Osteoblast (primary cell): ENCODE results near the gene TMEM245. TPM values are rescaled to one million over a fixed set of nuclear protein-coding genes. Genes with fewer than 3 reads are reported as not detected.
"Not testable (repeated sequence)": the region's sequence is repeated elsewhere in the genome, so short reads cannot be mapped to it uniquely, and the experiment has no call there.

Experiments used
- DNase-seq: peaks from one replicate; pipeline ENCODE4 v3.0.0; 2011; ENCODE audit warnings: low spot score, mixed read lengths; ENCODE audit not compliant: insufficient read length; ENCODE audit errors: missing footprints
- H2AFZ ChIP-seq: 2 replicates; pipeline ENCODE4 v1.6.0; 2011; ENCODE audit warnings: mild to moderate bottlenecking, low read length
- H3K27ac ChIP-seq: 2 replicates; pipeline ENCODE4 v1.5.1; 2011; ENCODE audit warnings: mild to moderate bottlenecking, low read depth, low read length, moderate library complexity
- H3K27me3 ChIP-seq: 2 replicates; pipeline ENCODE4 v1.6.0; 2012; ENCODE audit warnings: mild to moderate bottlenecking, control low read depth, inconsistent platforms, low read length, moderate library complexity; ENCODE audit not compliant: insufficient read depth
- H3K36me3 ChIP-seq: 2 replicates; pipeline ENCODE4 v1.5.1; 2011; ENCODE audit warnings: mild to moderate bottlenecking, low read length, control low read depth, moderate library complexity; ENCODE audit not compliant: insufficient read depth
- H3K4me1 ChIP-seq: 2 replicates; pipeline ENCODE4 v1.5.1; 2011; ENCODE audit warnings: mild to moderate bottlenecking, low read length, control low read depth, moderate library complexity; ENCODE audit not compliant: insufficient read depth
- H3K4me2 ChIP-seq: 2 replicates; pipeline ENCODE4 v1.6.0; 2011; ENCODE audit warnings: mild to moderate bottlenecking, low read length; ENCODE audit not compliant: insufficient read depth
- H3K4me3 ChIP-seq: fragments of 200-600 bp; sonication (generic); 3 replicates; pipeline ENCODE4 v1.5.1; 2012; ENCODE audit warnings: mild to moderate bottlenecking, low read length, inconsistent platforms; ENCODE audit not compliant: insufficient read depth
- H3K79me2 ChIP-seq: 2 replicates; pipeline ENCODE4 v1.6.0; 2012; ENCODE audit warnings: mild to moderate bottlenecking, low read length, control low read depth, inconsistent platforms; ENCODE audit not compliant: insufficient read depth
- H3K9me3 ChIP-seq: 2 replicates; pipeline ENCODE4 v1.5.1; 2011; ENCODE audit warnings: low read depth, low read length, control low read depth
- H4K20me1 ChIP-seq: 2 replicates; pipeline ENCODE4 v1.6.0; 2012; ENCODE audit warnings: mild to moderate bottlenecking, low read length, control low read depth; ENCODE audit not compliant: insufficient read depth
- total RNA-seq: library from RNA; depleted of rRNA; stranded (reverse); fragments of >200 nt; gene quantifications from 2 replicates; pipeline ENCODE4 v1.2.3, GENCODE V29; 2012
- TF ChIP-seq, protein P1 (sequence below): IDR thresholded peaks from 2 replicates; pipeline ENCODE4 v1.5.1; 2011; ENCODE audit warnings: mild to moderate bottlenecking, low read depth, low read length, moderate library complexity; ENCODE audit errors: extremely low read depth

TMEM245 gene
- total RNA-seq, 1 donor = 45.2 TPM

DNA sequence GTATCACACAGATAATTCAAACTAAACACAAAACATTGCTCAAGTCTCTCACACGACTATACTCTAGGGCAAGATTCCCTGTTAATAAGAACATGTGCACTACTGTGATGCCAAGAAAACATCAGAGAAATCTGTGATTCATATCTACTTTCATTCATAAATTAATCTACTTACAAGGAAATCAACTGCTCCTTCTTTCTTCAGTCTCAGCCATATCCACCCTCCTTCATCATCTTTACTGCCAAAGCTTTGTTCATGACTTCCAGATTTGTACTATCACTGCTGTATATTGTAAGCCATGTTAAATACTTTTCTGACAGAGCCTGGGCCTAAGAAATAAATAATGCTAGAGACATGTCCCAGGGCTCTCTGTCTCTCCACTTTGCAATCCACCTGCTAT, 141.5 kb downstream of the TMEM245 start:
- Histone ChIP-seq H3K9me3 (no peaks in the 10 kb centered on the region), H3K36me3 (peaks cover 47% of the 10 kb centered on the region)
- DNase-seq = no peak

DNA sequence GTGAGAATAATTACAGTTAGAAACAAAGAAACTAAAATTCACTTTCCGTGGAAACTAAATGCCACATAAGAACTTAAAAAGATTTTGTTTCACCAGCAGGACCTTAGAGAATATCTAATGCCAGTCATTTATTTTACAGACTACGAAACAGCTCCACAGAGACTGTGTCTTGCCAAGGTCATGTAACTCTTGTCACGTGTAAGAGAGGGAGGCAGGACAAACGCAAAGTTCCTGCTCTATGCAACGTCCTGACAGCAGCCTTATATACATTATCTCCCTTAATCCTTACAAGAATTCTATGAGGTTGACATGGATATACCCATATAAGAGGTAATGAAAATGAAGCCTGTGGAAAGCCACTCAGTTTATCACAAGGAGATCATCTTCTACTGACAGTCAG, 145.9 kb downstream of the TMEM245 start:
- no peaks in the 10 kb centered on the region for H3K9me3 ChIP-seq
- no peak overlapping the region for H3K4me3 ChIP-seq
- H3K36me3 ChIP-seq = peaks cover 51% of the 10 kb centered on the region
- H3K4me1 ChIP-seq = peaks cover 2% of the 10 kb centered on the region
- H4K20me1 ChIP-seq = no peaks in the 10 kb centered on the region
- TF ChIP-seq, protein P1, sequence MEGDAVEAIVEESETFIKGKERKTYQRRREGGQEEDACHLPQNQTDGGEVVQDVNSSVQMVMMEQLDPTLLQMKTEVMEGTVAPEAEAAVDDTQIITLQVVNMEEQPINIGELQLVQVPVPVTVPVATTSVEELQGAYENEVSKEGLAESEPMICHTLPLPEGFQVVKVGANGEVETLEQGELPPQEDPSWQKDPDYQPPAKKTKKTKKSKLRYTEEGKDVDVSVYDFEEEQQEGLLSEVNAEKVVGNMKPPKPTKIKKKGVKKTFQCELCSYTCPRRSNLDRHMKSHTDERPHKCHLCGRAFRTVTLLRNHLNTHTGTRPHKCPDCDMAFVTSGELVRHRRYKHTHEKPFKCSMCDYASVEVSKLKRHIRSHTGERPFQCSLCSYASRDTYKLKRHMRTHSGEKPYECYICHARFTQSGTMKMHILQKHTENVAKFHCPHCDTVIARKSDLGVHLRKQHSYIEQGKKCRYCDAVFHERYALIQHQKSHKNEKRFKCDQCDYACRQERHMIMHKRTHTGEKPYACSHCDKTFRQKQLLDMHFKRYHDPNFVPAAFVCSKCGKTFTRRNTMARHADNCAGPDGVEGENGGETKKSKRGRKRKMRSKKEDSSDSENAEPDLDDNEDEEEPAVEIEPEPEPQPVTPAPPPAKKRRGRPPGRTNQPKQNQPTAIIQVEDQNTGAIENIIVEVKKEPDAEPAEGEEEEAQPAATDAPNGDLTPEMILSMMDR = no peak
- H3K27ac ChIP-seq = no peak overlapping the region
- H3K79me2 ChIP-seq = no peaks in the 10 kb centered on the region
- H3K27me3 ChIP-seq = no peaks in the 10 kb centered on the region
- DNase-seq = no peak
- no peak overlapping the region for H2AFZ ChIP-seq
- H3K4me2 ChIP-seq = no peak overlapping the region

More for the DNA sequence above, 141.5 kb downstream of the TMEM245 start:
- TF ChIP-seq, protein P1 = no peak
- Histone ChIP-seq H3K79me2 (no peaks in the 10 kb centered on the region), H3K4me1 (no peaks in the 10 kb centered on the region), H3K27me3 (no peaks in the 10 kb centered on the region), H3K4me3 (no peak overlapping the region), H4K20me1 (no peaks in the 10 kb centered on the region), H2AFZ (no peak overlapping the region), H3K27ac (no peak overlapping the region), H3K4me2 (no peak overlapping the region)

DNA sequence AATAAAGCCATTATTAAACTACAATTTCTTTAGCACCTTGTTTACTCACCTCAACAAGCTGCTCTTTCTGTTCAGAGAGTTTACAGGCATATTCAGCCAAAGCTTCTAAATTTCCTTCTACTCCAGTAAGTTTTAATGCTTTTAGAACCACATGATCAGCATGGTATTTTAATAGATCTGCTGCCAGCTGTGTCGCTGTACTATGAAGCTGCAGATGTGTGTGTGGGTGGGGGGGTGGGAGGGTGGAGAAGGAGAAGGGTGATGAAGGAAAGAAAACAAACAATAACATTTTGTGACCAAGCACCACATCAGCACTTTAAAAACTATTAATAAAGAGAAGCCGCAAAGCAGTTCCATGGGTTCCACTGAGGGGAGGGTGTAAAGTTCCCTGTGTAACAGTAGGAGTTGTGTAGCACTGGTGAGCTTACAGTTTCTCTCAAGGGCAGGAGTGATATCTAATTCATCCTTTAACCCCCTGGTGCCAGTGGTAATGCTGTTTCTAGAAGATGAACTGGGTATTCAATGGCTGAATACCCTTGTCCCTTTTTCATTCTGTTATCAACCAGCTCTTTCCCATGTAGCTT, 147.0 kb downstream of the TMEM245 start:
- Histone ChIP-seq H3K4me2 (no peak overlapping the region), H2AFZ (no peak overlapping the region), H3K27ac (no peak overlapping the region), H4K20me1 (no peaks in the 10 kb centered on the region), H3K4me1 (peaks cover 2% of the 10 kb centered on the region), H3K79me2 (no peaks in the 10 kb centered on the region), H3K27me3 (no peaks in the 10 kb centered on the region), H3K36me3 (peaks cover 52% of the 10 kb centered on the region), H3K9me3 (no peaks in the 10 kb centered on the region), H3K4me3 (no peak overlapping the region)
- no peak for DNase-seq
- TF ChIP-seq, protein P1 = no peak

DNA sequence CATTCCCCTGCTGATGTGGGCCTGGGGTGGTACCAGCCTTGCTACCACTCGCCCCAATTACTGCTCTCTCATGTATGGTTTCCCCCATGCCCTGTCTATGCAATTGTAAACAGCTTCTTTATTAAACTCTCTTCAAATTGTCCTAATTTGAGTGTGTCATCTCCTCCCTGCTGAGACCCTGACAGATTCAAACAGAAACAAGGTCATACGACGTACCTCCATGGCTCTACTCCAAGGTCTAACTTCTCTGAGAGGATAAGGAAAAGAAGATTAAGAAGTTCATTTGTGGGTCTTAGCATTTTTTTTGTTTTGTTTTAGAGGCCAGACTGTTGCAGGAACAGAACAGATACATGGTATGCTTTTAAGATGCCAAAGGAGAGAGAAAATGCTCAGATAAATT, 147.6 kb downstream of the TMEM245 start:
- Histone ChIP-seq H4K20me1 (no peaks in the 10 kb centered on the region), H3K36me3 (peaks cover 56% of the 10 kb centered on the region), H3K4me3 (no peak overlapping the region), H3K27me3 (no peaks in the 10 kb centered on the region), H3K4me2 (no peak overlapping the region), H3K4me1 (peaks cover 2% of the 10 kb centered on the region), H2AFZ (no peak overlapping the region), H3K79me2 (no peaks in the 10 kb centered on the region), H3K27ac (no peak overlapping the region), H3K9me3 (no peaks in the 10 kb centered on the region)
- TF ChIP-seq, protein P1 = no peak
- DNase-seq = no peak

DNA sequence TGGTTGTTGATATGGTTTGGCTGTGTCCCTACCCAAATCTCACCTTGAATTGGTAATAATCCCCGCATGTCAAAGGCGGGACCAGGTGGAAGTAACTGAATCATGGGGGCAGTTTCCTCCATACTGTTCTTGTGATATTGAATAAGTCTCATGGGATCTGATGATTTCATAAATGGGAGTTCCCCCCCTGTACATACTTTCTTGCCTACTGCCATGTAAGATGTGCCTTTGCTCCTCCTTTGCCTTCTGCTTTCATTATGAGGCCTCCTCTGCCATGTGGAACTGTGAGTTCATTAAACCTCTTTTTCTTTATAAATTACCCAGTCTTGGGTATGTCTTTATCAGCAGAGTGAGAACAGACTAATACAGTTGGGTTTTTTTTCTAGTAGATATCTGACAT, 148.4 kb downstream of the TMEM245 start:
- not testable (repeated sequence) for H3K4me1 ChIP-seq, H3K9me3 ChIP-seq, H3K4me2 ChIP-seq, H2AFZ ChIP-seq, H3K79me2 ChIP-seq, H3K4me3 ChIP-seq, H3K27ac ChIP-seq, H3K27me3 ChIP-seq, H4K20me1 ChIP-seq, DNase-seq
- peaks cover 55% of the 10 kb centered on the region for H3K36me3 ChIP-seq
